H1 (cell line): ENCODE results near the gene FLNC. TPM values are rescaled to one million over a fixed set of nuclear protein-coding genes. Genes with fewer than 3 reads are reported as not detected.

ENCODE experiments used
- EP300 ChIP-seq, 2 experiments: IDR thresholded peaks; 1 replicate in 1 of 2; 2 replicates in 1 of 2; pipeline ENCODE4 v1.6.1; 2011 to 2012; ENCODE audit warnings: low read depth in 2 of 2, low read length in 2 of 2, mild to moderate bottlenecking in 2 of 2, borderline replicate concordance in 1 of 2, inconsistent platforms in 1 of 2, moderate library complexity in 1 of 2
- FOSL1 ChIP-seq: IDR thresholded peaks from 2 replicates; pipeline ENCODE4 v1.6.1; 2011; ENCODE audit warnings: mild to moderate bottlenecking, low read depth, low read length, moderate library complexity; ENCODE audit not compliant: insufficient read depth
- KDM4A ChIP-seq: IDR thresholded peaks from one replicate; pipeline ENCODE4 v1.7.1; 2012; ENCODE audit warnings: low read depth, mild to moderate bottlenecking, moderate library complexity, low read length, inconsistent platforms; ENCODE audit not compliant: severe bottlenecking
- polyA plus RNA-seq, 7 experiments: library from polyadenylated mRNA; depleted of rRNA in 3 of 7; stranded (reverse) in 5 of 7; unstranded in 2 of 7; fragments of >200 nt in 5 of 7; fragments of 200-250 nt in 2 of 7; gene quantifications; 1 replicate in 5 of 7; 2 replicates in 1 of 7; 4 replicates in 1 of 7; pipeline versions ENCODE4 v1.2.1 to v1.2.3, GENCODE V29; 2011 to 2013; ENCODE audit warnings: missing spikeins in 2 of 7, mixed read lengths in 2 of 7
- total RNA-seq: library from RNA; stranded (reverse); fragmentation: NEBNext Ultra II Directional; extraction: Animal tissue kit (Norgen Biotek cat#: 25700); gene quantifications from 2 replicates; pipeline ENCODE4 v1.2.1, GENCODE V29; 2021
- TF ChIP-seq, protein P1 (sequence below): IDR thresholded peaks from 2 replicates; pipeline ENCODE4 v1.6.1; 2012; ENCODE audit warnings: low read length, inconsistent platforms

FLNC gene
- total and polyA plus RNA-seq, 2 of the 8 experiments (the other 6 are each of a cell fraction or from before 2014, with no cell fraction given), result 1.9 to 10.7 TPM

DNA sequence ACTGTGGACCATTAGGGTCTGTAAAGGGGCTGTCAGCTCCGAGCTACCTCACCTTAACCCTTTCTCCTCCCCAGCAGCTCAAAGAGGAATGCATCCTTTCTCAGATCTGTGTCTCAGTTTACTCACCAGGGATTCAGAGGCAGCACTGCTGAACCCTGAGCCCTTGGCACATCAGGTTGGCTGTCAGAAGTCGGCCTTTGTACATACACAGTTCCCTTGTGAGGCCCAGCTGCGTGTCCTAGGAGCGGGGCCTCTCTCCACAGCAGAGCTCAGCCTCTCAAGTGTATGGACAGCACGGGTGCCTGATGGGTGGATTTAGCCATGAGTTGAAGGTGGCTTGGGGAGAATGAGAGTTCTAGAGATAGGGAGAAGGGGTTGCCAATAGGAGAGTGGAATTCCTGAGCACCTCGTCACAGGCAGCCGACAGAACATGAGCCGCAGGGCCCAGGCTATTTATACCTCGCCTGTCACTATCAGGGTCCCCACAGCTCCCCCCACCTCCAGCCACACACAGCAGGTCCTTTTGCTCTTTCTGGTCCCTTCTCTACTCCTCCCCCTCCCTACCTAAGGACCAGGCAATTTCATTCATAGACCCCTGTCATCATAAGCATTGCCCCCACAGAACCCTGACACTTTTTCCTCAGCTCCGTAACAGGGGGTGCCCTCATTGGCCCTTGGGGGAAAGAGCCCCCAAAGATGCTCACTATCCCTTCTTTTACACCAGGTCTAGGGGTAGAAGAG is 2.1 kb upstream of the FLNC start (continued):
- TF ChIP-seq KDM4A (no peak), FOSL1 (no peak), EP300 (IDR thresholded peaks at IDR 0.05; ENCODE audit: borderline replicate concordance in 1 of 2, low read depth in 2 of 2, low read length in 2 of 2) (no peak)
- TF ChIP-seq, protein P1, sequence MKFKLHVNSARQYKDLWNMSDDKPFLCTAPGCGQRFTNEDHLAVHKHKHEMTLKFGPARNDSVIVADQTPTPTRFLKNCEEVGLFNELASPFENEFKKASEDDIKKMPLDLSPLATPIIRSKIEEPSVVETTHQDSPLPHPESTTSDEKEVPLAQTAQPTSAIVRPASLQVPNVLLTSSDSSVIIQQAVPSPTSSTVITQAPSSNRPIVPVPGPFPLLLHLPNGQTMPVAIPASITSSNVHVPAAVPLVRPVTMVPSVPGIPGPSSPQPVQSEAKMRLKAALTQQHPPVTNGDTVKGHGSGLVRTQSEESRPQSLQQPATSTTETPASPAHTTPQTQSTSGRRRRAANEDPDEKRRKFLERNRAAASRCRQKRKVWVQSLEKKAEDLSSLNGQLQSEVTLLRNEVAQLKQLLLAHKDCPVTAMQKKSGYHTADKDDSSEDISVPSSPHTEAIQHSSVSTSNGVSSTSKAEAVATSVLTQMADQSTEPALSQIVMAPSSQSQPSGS, result no peak
- TF ChIP-seq, all 59 proteins: peak for 0
